Stimulated activated CD4-positive, alpha-beta T cell treated with anti-CD3 and anti-CD28 coated beads, TNF-alpha, amount 100 ng/mL, for 1 hour (primary cell): ENCODE measurements around the gene MED8.
"Not testable (repeated sequence)": the region's sequence is repeated elsewhere in the genome, so short reads cannot be mapped to it uniquely, and the experiment has no call there.

ENCODE experiments used
- DNase-seq, 3 donors: peaks; one replicate each; pipeline ENCODE4 v3.0.0-alpha.2; 2020; ENCODE audit warnings: low read depth in 3 of 3, low spot score in 1 of 3

Gene MED8

DNA sequence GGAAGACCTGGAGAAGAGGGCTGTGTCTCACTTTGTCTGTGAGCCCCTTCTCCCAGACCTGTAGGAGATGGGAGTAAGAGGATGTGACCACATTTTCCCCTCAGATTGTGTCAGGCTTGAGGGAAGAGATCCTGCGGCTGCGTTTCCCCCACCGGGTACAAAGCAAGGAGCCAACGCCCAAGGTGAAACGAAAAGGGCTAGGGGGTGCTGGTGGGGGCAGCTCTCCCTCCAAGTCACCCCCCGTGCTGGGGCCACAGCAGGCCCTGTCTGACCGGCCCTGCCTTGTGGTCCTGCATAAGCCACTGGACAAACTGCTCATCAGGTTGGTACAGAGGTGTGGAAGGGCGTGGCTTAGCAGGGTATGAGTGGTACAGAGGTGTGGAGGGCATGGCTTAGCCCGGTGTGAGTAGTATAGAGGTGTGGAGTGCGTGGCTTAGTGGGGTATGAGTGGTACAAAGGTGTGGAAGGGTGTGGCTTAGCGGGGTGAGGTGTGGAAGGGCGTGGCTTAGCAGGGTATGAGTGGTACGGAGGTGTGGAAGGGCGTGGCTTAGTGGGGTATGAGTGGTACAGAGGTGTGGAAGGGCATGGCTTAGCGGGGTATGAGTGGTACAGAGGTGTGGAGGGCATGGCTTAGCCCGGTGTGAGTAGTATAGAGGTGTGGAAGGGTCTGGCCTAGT, 33.5 kb upstream of the MED8 start:
- DNase-seq = no peak

DNA sequence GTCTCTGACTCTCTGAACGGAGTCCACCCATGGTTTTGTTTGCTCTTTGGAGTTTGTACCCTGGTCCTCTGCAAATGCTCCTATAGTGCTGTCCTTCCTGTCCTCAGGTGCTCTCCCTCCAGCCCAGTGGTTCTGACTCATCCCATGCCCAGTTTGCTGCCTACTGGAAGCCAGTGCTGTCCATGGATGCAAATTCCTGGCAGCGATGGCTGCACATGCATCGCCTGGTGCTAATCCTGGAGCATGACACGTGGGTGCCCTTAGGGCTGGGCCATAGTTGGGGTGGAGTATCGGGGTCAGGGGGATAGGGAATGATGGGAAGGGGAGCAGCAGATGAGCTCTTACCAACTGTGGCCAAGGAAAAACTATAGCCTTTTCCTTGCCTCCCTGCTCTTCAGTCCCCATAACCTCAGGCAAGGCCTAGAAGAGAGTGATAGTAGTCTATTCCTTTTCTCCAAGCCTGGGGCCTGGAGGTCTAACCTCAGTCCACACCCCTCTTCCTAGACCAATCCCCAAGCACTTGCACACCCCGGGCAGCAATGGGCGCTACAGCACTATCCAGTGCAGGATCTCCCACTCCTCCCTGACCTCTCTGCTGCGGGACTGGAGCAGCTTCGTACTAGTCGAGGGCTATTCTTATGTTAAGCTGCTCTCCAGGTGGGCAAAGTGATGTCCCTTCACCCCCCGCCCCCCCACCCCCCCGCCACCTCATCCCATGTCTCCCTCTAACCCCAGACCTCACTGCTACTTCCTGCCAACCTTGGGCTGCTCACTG, 32.6 kb upstream of the MED8 start:
- no peak for DNase-seq

DNA sequence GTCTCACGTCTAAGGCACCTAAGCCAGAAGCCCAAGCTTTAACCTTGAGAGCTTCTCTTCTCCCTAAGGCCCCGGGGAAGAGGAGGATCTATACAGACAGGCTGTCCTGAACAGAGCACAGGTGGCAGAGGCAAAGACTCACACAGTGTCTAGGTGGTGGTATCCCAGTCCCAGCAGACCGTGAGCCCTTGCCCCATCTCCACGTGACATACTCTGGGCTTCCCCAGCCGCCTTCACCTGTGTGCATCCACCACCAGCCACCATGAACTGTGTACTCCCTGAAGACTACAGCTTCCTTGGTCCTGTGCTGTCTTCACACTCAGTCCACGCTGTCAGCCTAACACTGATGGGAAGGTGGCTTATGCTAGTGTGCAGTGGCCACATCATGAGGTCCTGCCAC, 31.8 kb upstream of the MED8 start:
- DNase-seq = no peak

DNA sequence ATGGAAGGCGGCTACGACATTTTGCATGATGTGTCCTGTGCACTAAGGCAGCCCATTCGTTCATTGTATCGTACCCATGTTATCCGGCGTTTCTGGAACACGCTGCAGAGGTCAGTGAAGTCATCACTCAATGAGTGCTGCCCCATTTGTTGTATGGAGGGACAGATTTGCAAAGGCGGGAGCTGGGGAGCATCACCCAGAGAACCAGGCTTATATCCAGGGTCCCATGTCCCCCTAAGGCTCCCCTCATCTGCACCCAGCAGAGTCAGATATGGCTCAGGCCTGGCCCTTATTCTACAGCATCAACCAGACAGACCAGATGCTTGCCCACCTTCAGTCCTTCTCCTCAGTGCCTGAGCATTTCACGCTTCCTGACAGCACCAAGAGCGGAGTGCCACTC, 31.3 kb upstream of the MED8 start:
- DNase-seq = no peak

DNA sequence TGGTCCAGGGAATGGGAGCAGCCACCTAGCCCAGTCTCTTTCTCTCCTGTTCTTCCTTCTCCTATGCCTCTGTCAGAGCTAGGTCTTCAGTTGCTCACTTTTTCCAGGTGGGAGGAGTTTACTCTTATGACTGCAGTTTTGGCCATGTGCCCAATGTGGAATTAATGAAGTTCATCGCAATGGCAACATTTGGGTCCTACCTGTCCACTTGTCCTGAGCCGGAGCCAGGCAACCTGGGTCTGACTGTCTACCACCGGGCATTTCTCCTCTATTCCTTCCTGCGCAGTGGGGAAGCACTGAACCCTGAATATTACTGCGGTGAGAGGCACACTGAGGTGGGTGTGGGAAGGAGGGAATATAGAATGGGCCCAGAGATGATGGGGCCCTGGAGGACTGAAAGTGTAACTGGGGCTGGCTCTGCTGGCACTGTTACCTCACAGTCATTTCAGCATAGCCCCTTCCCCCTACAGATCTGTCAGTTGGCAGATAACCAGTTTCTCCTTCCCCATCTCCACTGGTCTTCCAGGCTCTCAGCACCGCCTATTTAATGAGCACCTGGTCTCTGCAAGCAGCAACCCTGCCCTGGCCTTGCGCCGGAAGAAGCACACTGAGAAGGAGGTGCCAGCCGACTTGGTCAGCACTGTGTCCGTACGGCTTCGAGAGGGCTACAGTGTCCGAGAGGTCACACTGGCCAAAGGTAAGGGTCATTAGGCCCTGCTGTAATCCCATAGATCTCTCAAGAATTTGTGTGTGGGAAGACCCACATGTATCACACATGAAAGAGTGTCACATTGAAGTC, 30.2 kb upstream of the MED8 start:
- DNase-seq = no peak

DNA sequence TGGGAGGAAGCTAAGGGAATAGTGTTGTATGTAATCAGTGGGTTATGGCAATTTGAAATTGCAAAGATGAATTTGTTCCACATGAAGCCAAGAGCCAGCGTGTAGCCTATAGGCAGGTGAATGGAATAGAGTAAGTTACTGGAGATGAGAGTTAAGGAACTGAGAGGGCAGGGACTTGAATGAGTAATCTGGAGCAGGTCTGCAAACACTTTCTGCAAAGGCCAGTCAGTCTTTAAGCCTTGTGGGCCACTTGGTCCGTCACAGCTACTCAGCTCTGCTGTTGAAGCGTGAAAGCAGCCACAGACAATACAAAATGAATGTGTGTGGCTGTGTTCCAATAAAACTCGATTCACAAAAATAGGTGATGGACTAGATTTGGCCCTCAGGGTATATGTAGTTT, 29.3 kb upstream of the MED8 start:
- no peak for DNase-seq

DNA sequence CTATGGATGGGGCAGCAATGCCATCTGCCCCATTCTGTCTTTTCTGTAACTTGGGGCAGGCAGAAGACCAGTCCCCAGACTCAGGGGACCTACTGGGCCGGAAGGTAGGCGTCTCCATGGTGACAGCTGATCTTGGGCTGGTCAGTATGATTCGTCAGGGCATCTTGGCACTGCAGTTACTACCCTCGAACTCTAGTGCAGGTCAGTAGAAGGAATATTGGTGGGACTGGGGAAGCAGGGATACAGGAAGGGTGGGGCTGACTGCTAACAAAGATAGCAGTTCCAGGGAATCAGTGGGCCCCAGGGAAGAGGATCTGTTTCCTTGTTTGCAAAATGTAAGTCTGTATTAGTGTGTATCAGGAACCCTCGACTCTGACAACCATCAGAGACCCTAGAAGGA, 26.3 kb upstream of the MED8 start:
- DNase-seq = no peak

DNA sequence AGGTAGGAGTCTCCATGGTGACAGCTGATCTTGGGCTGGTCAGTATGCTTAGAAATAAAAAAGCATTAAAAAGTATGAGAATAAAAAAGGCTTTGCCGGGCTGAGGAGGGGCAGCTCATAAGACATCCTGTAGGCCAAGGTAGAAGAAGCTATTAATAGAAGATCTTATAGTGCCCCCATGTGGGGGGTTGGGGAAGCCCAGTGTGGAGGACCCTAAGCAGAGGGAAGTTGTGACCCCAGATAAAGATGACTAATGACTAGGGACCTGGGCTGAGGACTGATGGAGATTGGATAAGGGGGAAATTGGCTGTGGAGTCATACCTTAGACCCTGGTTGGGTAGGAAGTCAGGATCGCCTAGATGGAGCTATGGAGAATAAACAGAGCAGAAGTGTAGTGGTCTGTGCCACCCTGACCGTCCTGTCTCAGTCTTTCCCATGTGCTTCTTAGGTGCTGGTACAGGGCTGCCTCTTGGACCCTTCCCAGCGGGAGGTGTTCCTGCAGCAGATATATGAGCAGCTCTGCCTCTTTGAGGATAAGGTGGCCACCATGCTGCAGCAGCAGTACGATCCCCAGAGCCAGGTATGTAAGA, 25.1 kb upstream of the MED8 start:
- DNase-seq = peak; percentile 24 to 48 (median 31)

DNA sequence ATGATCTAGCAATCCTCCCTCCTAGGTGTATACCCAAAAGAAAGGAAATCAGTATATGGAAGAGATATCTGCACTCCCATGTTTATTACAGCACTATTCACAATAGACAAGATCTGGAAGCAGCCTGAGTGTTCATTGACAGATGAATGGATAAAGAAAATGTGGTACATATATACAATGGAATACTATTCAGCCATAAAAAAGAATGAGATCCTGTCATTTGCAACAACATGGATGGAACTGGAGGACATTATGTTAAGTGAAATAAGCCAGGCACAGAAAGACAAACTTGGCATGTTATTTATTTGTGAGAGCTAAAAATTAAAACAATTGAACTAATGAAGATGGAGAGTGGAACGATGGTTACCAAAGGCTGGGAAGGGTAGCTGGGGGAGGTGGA, 23.8 kb upstream of the MED8 start:
- DNase-seq = not testable (repeated sequence)

DNA sequence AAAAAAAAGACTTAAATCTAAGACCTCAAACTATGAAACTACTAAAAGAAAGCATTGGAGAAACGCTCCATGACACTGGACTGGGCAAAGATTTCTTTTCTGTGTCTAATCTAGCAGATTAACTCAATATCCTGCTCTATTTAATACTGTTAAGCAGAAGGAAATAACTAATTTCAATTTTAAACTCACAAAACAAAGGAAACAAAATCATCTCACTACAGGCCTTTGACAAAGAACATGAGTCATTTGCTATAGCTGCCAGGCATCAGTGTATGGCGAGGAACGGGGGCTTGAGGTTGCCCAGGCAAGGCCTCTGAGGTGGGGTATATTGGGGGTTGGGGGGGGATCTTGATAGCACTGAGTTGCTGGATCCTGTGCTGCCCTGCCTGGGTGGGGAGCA, 21.0 kb upstream of the MED8 start:
- DNase-seq = no peak

DNA sequence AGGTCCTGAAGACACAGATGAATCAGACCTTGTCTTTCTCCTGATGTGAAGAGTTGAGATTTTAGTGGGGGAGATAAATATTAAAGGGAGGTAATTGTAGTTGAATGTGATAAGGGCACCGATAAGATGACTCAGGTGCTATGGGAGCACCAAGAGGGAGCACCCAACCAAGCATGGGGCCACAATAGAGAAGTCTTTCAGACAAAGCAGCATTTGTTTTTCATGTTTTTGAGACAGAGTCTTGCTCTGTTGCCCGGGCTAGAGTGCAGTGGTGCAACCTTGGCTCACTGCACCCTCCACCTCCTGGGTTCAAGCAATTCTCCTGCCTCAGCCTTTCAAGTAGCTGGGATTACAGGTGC, 16.3 kb upstream of the MED8 start:
- DNase-seq = no peak

DNA sequence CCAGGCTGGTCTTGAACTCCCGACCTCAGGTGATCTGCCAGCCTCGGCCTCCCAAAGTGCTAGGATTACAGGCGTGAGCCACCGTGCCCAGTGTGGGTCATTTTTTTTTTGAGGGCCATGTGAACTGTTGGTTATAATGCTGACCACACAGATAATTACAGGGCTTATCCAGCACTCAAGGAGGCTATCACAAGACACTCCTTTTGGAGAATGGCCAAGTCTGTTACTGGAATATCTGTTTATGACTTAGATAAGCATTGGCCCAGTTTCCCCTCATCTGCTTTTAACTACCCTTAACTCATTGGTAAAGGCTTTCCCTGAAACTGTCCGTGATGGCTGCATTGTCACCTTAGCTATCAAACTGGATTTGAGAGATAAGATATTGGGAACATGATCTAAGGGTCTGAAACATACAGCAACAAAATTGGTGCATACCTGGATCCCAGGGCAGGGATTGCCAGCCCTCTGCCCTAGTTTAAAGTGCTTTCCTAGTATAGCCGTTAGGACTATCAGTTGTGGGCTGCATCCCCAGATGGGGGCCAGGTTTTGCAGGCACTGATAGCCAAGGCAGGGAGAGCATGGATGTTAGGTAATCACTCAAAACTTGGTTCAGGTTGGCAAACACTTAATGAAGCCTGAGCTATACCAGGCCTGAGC, 15.7 kb upstream of the MED8 start:
- no peak for DNase-seq

DNA sequence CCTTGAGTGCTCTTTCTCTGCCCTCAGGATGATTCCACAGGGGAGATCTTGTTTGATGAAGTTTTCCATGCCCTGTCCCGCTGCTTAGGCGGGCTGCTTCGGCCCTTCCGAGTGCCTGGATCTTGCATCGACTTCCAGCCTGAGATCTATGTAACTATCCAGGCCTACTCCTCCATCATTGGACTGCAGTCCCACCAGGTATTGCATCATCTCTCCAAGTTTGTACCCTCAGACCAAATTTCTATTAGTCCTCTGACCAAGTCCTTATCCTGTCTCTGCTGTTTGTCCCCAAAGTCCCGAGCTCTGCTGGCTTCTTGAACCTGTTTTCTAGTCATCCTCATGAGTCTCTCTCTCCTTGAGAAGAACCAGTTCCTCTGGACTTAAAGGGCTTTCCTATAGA, 14.8 kb upstream of the MED8 start:
- DNase-seq = no peak

DNA sequence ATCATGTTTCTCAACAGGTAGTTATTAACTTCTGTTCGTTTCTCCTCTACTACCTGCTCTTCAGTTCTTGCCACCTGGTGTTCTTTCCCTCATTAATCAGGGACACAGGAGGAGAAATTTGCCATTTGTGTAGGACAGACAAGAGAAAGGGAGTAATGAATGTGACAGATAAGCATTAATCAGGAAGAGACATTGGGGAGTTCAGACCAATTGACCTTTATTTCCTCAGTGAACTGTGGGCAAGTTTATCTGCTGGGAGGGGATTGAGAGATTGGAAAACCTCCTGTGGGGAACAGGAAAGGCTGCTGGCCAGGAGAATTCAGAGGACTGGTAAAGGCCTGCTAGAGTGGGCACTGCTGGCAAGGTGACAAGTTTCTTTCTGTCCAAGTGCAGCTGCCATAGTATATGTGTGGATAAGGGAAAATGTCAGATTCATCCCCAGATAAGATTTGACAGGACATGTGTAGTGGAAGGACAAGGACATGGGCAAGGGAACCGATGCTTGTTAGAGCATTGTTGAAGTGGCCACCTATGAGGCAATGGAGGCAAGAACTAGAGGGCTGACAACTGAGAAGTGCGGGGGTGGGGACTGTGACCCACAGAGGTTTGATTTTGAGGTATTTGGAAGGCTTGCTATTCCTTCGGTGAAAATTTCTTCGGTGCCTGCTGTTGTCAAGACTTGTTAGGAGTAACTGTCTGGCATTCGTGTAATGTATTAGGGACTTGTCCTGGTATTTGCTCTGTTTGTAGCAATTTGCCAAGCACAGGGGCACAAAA, 12.7 kb upstream of the MED8 start:
- DNase-seq = no peak

DNA sequence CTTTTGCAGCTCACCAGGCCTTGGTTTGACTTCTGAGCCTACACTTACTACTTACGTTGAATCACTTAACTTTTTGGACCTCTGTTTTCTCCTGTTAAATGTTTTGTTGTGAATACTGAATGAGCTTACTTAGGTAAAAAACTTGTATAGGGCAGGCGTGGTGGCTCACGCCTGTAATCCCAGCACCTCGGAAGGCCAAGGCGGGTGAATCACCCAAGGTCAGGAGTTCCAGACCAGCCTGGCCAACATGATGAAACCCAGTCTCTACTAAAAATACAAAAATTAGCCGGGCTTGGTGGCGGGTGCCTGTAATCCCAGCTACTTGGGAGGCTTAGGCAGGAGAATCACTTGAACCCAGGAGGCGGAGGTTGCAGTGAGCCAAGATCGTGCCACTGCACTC, 10.8 kb upstream of the MED8 start:
- DNase-seq = not testable (repeated sequence)

DNA sequence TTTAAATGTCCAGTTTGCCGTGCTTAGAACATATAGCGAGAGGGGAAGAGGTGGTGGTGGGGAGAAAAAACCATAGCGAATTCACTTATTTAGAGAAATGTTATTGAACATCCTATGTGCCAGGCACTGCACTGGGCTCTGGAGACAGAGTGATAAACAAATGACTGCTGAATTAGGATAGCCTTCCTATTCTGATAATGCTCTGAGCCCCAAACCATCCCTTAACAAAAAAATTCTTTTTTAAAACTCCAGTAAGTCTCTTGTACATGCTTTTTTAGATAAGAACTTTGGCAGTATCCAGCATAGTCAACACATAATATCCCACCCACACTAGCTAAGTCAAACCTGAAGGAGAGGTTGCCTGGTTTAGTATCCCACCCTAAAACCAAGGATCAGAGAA, 8.6 kb upstream of the MED8 start:
- no peak for DNase-seq

DNA sequence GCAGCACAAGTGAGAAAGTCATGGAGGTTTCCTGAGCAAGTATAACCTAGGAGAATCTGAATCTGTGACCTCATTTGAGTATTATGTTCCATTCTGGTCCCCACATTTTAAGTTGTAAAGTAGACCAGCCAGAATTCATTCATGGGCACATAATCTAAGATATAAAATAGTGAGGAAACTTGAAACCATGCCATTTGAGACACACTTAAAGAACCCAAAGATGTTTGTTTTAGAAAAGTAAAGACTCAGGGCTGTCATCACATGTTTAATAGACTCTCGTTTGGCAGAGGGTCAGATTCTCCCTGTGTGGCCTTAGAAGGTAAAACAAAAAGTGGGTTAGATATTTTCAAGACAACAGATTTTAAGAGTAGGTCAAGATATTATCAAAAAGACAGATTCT, 6.5 kb upstream of the MED8 start:
- DNase-seq = no peak

DNA sequence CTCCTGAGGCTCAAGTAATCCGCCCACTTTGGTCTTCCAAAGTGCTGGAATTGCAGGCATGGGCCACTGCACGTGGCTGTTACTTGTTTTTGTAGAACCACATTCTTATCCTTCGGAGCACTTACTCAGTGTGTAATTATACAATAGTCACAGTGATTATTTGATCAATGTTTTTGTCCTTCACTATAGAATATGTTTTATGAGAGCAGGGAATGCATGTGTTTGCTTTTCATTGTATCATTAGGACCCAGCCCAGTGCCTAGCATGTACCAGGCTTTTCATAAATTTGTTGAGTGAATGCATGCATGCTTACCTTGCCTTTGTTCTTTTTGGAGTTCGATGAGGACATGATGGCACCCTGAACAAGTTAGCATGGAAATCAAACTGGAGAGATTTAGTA, 5.9 kb upstream of the MED8 start:
- no peak for DNase-seq

DNA sequence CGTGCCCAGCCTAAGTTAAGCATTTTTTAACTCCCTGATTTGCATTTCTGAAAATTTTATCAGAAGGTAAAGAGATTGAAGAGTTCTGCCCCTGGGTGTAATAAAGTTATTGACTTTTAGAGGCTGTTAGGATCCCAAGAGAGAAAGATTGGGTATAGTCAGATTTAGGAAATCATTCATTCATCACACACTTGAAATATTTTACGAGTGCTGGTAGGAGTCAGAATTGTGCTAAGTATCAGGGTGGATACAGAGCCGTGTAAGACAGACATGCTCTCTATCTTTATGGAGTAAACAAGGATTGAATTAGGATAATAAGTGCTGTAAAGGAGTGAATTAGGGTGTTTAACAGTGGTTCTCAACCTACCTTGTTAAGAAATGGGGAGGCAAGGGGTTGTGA, 3.1 kb upstream of the MED8 start:
- DNase-seq = no peak

DNA sequence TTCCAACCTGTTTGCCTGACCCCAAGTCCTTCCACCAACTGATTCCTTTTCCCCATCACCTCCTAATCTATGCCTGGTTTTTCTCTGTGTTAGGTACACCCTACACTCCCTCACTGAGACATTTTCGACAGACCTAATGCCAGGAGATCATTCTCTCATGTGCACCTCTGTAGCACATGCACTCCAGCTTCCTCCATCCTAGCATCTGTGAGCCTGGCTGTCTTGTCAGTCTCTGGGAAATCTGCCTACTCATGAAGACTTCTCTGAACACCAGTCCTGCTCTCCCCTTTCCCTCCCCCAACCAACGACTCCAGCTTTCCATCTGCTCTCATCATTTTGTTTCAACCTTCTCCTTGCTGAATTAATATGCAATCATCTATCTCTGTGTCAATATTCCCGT, 987 bp downstream of the MED8 start:
- no peak for DNase-seq
